ENCODE results near the gene CTSH.

DNA sequence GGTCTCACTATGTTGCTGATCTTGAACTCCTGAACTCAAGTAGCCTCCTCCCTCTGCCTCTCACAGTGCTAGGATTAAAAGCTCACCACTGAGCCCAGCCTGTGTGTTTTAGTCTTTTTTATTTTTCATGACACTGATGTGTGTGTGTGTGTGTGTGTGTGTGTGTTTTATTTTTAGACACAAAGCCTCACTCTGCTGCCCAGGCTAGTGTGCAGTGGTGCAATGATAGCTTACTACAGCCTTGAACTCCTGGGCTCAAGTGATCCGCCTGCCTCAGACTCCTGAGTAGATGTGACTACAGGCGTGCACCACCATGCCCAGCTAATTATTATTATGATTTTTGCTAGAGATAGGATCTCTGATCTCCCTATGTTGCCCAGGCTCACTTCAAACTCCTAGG, 23.3 kb upstream of the CTSH start:
- TF ChIP-seq, protein P1, sequence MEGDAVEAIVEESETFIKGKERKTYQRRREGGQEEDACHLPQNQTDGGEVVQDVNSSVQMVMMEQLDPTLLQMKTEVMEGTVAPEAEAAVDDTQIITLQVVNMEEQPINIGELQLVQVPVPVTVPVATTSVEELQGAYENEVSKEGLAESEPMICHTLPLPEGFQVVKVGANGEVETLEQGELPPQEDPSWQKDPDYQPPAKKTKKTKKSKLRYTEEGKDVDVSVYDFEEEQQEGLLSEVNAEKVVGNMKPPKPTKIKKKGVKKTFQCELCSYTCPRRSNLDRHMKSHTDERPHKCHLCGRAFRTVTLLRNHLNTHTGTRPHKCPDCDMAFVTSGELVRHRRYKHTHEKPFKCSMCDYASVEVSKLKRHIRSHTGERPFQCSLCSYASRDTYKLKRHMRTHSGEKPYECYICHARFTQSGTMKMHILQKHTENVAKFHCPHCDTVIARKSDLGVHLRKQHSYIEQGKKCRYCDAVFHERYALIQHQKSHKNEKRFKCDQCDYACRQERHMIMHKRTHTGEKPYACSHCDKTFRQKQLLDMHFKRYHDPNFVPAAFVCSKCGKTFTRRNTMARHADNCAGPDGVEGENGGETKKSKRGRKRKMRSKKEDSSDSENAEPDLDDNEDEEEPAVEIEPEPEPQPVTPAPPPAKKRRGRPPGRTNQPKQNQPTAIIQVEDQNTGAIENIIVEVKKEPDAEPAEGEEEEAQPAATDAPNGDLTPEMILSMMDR (IDR thresholded peaks at IDR 0.05): no peak
- no peak for TF ChIP-seq POLR2A (IDR thresholded peaks at IDR 0.05)
